ENCODE measurements around the gene NPHP1.
"Not testable (repeated sequence)": the region's sequence is repeated elsewhere in the genome, so short reads cannot be mapped to it uniquely, and the experiment has no call there.

Gene NPHP1

DNA sequence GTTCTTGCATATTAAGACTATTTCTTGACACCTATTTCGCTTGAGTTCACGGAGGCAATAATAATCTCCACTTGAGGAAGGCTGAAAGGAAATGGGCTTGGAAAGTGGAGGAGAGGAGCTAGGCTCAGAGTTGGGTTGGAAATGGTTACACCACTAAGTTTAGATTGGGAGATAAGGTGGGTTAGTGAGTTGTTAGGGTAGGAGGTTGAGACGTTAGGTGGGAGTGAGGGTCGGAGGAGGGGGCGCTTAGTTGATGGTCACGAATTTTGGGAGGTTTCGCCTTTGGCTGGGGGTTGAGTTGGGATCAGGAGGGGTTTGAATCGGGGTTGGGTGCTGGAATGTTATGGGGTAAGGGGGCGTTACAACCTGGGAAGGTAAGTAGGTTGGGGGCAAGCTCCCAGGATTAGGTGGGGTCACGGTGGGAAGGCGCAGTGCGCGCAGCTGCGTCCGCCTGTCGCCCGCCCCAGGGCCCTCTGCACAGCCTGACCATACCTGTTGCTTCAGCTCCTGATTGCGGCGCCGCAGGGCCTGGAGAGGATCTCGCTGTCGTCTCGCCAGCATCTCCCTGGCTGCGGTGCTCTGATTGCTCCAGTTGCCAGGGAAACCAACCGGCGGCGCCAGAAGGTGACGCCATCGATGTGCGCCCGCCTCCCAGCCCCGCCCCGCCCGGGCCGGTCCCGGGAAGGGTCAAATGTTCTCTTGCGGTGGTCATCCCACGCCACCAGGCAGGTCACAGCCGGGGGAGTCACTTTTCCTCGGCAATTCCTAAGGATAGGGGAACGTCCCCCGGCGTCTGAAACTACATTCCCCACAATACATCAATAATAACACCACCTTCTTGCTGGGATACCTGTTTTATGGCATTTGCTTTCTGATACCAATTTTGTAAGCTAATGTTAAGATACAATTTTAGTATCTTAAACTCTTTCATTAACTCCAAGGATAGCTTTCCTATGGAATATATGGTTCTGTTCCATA, at the start of gene NPHP1:
Gene NPHP1, minus strand, starts transcription at position 606 of the 978 bp plus-strand sequence. Its CDS starts 45 bp downstream, at position 561.
- in situ Hi-C loops (cut with HindIII; ENCODE audit: low pct_ligation_motif_present, low pct_unique_long_range_greater_than_20kb, low sequenced_read_pairs) = no loop called here
- DNase-seq = peak; percentile 86

GRCh38 chr2:110248081-110248795, 43.4 kb upstream of the NPHP1 start:
- in situ Hi-C loops (cut with HindIII; ENCODE audit: low pct_ligation_motif_present, low pct_unique_long_range_greater_than_20kb, low sequenced_read_pairs); DNase-seq: not testable (repeated sequence)

GRCh38 chr2:110245488-110246435, 40.9 kb upstream of the NPHP1 start:
- in situ Hi-C loops (cut with HindIII; ENCODE audit: low pct_ligation_motif_present, low pct_unique_long_range_greater_than_20kb, low sequenced_read_pairs); DNase-seq: not testable (repeated sequence)

DNA sequence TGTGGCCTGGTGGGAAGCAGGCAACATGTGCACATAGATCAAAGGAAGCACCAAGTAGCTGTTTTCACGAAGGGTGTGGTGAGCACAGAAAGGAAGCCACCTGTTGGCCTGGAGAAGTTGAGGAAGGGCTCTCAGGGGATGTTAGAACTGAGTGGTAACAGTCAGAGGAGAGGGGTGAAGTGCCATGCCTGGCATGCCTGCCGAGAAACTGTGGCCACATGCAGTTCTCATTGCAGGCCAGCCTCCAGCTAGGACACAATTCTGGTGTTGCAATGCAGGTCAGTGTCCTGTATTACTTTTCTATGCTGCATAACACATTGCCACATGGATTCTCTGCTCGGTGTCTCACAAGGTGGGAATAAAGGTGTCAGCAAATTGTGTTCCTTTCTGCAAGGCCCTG, 38.5 kb upstream of the NPHP1 start:
- in situ Hi-C loops (cut with HindIII; ENCODE audit: low pct_ligation_motif_present, low pct_unique_long_range_greater_than_20kb, low sequenced_read_pairs); DNase-seq: not testable (repeated sequence)

- DNase-seq; in situ Hi-C loops (cut with HindIII; ENCODE audit: low pct_ligation_motif_present, low pct_unique_long_range_greater_than_20kb, low sequenced_read_pairs): not testable (repeated sequence)
These were observed 29.7 kb upstream of the NPHP1 start for GRCh38 chr2:110234514-110234913.

GRCh38 chr2:110229886-110230285, 25.1 kb upstream of the NPHP1 start:
- in situ Hi-C loops (cut with HindIII; ENCODE audit: low pct_ligation_motif_present, low pct_unique_long_range_greater_than_20kb, low sequenced_read_pairs); DNase-seq: not testable (repeated sequence)

- DNase-seq; in situ Hi-C loops (cut with HindIII; ENCODE audit: low pct_ligation_motif_present, low pct_unique_long_range_greater_than_20kb, low sequenced_read_pairs): not testable (repeated sequence)
These were observed 17.8 kb upstream of the NPHP1 start for GRCh38 chr2:110222626-110223025.

DNA sequence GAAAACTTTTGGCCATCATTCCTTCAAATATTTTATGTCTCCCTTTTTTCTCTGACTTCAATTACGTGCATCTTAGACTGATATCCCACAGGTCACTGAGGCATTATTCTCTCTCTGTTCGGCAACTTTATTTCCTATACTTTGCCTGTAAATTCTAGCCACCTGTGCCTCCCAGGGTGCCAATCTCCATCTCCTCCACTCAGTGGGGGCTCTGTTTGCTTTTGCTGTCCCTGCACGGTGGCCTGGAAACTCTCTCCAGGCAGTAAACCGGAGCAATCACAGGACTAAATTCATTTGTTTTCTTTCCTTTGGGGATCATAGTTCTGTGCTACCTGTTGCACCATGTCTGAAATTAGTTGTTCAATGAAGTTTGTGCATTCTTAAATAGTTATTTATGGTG, 17.1 kb upstream of the NPHP1 start:
- DNase-seq = no peak
- in situ Hi-C loops (cut with HindIII; ENCODE audit: low pct_ligation_motif_present, low pct_unique_long_range_greater_than_20kb, low sequenced_read_pairs) = no loop called here

DNA sequence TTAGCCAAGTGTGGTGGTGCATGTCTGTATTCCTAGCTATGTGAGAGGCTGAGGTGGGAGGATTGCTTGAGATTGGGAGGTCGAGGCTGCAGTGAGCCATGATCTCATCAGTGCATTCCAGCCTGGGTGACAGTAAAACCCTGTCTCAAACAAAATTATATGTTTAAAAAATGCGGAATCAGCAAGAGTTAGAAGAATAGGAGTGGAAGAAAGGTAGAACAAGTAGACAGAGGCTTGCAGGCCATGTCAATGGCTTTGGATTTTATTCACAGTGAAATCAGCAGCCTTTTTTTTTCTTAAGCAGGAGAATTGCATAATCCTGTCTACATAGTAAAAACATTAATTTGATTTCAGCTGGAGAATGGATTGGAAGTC, 15.4 kb upstream of the NPHP1 start:
- no peak for DNase-seq
- in situ Hi-C loops (cut with HindIII; ENCODE audit: low pct_ligation_motif_present, low pct_unique_long_range_greater_than_20kb, low sequenced_read_pairs) = no loop called here

GRCh38 chr2:110219496-110220189, 14.8 kb upstream of the NPHP1 start:
- in situ Hi-C loops (cut with HindIII; ENCODE audit: low pct_ligation_motif_present, low pct_unique_long_range_greater_than_20kb, low sequenced_read_pairs) = no loop called here
- DNase-seq = no peak

GRCh38 chr2:110218889-110219288, 14.1 kb upstream of the NPHP1 start:
- in situ Hi-C loops (cut with HindIII; ENCODE audit: low pct_ligation_motif_present, low pct_unique_long_range_greater_than_20kb, low sequenced_read_pairs); DNase-seq: not testable (repeated sequence)

- DNase-seq = no peak
- in situ Hi-C loops (cut with HindIII; ENCODE audit: low pct_ligation_motif_present, low pct_unique_long_range_greater_than_20kb, low sequenced_read_pairs) = no loop called here
These were observed 12.0 kb upstream of the NPHP1 start for GRCh38 chr2:110216803-110217202.

DNA sequence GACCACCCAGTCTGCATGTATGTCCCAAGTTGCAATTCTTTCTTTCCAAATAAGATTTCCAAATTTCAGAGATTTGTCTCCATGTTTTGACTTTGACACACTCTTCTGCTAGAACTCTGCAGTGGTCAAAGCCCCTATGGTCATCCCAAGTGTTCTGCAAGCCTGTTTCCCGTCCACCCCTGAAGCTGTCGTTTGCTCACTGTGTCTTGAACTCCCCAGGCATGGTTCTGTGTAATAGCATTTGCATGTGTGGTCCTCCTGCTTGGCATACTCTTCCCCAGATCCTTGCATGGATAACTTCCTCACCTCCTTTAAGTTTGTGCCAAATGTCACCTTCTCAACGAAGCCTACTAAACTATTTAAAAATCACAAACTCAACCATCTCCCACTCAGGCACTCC, 11.4 kb upstream of the NPHP1 start:
- in situ Hi-C loops (cut with HindIII; ENCODE audit: low pct_ligation_motif_present, low pct_unique_long_range_greater_than_20kb, low sequenced_read_pairs) = no loop called here
- DNase-seq = no peak

- in situ Hi-C loops (cut with HindIII; ENCODE audit: low pct_ligation_motif_present, low pct_unique_long_range_greater_than_20kb, low sequenced_read_pairs) = no loop called here
- no peak for DNase-seq
These were observed 10.8 kb upstream of the NPHP1 start for GRCh38 chr2:110215566-110216158.

- DNase-seq = no peak
- in situ Hi-C loops (cut with HindIII; ENCODE audit: low pct_ligation_motif_present, low pct_unique_long_range_greater_than_20kb, low sequenced_read_pairs) = no loop called here
These were observed 10.3 kb upstream of the NPHP1 start for GRCh38 chr2:110215091-110215490.

GRCh38 chr2:110213522-110213921, 8.7 kb upstream of the NPHP1 start:
- DNase-seq; in situ Hi-C loops (cut with HindIII; ENCODE audit: low pct_ligation_motif_present, low pct_unique_long_range_greater_than_20kb, low sequenced_read_pairs): not testable (repeated sequence)

Data from ACHN (cell line).